HG02759 (cell line): Measurements from ENCODE around the gene DNAJC4.
A peak's percentile ranks its signal among the peaks of the same experiment; 100 is the strongest.

Experiments
- ATAC-seq: cut with Tn5 transposase; IDR thresholded peaks from one replicate; pipeline ENCODE4 v1.9.1; 2021; ENCODE audit warnings: mild to moderate bottlenecking, moderate library complexity; ENCODE audit not compliant: unreplicated experiment

Gene DNAJC4

GRCh38 chr11:64227405-64227956 is 2.9 kb upstream of the DNAJC4 start:
- ATAC-seq, result no peak

GRCh38 chr11:64229090-64229743 is 1.1 kb upstream of the DNAJC4 start:
- no peak for ATAC-seq

- ATAC-seq, result no peak
These were observed 591 bp upstream of the DNAJC4 start for GRCh38 chr11:64229744-64230170.

- ATAC-seq, result no peak
These were observed 627 bp downstream of the DNAJC4 start for GRCh38 chr11:64230985-64231365.

GRCh38 chr11:64231546-64231945 is 1.2 kb downstream of the DNAJC4 start:
- ATAC-seq, result no peak

GRCh38 chr11:64232182-64232966 is 2.0 kb downstream of the DNAJC4 start:
- no peak for ATAC-seq

- ATAC-seq, result no peak
These were observed 2.6 kb downstream of the DNAJC4 start for GRCh38 chr11:64232967-64233315.

GRCh38 chr11:64233913-64234586 is 3.7 kb downstream of the DNAJC4 start, which contains the start of gene VEGFB:
Gene VEGFB (plus strand): TSS chr11:64234584. CDS start chr11:64234834, 250 bp downstream.
- peak; percentile 42 for ATAC-seq

- ATAC-seq, result peak; percentile 37
These were observed 4.5 kb downstream of the DNAJC4 start for GRCh38 chr11:64234647-64235379.

- ATAC-seq, result no peak
These were observed 5.3 kb downstream of the DNAJC4 start for GRCh38 chr11:64235437-64236161.

GRCh38 chr11:64237484-64237951 is 7.2 kb downstream of the DNAJC4 start:
- no peak for ATAC-seq

GRCh38 chr11:64238076-64238475 is 7.7 kb downstream of the DNAJC4 start:
- ATAC-seq, result no peak

GRCh38 chr11:64238999-64239398 is 8.7 kb downstream of the DNAJC4 start:
- ATAC-seq, result no peak

- ATAC-seq, result no peak
These were observed 9.5 kb downstream of the DNAJC4 start for GRCh38 chr11:64239662-64240434.

- ATAC-seq, result peak; percentile 60
These were observed 10.3 kb downstream of the DNAJC4 start, which contains the start of gene FKBP2 for GRCh38 chr11:64240435-64241240. Gene FKBP2 (plus strand): TSS chr11:64241095. CDS start chr11:64242388, 1,293 bp downstream.

GRCh38 chr11:64241241-64241490 is 10.8 kb downstream of the DNAJC4 start:
- ATAC-seq, result peak; percentile 71

GRCh38 chr11:64241491-64242374 is 11.4 kb downstream of the DNAJC4 start:
- ATAC-seq, result peak; percentile 4
